HG03571 (cell line): ENCODE data around the gene PDLIM7.
"Not testable (repeated sequence)": the region's sequence is repeated elsewhere in the genome, so short reads cannot be mapped to it uniquely, and the experiment has no call there.

ENCODE experiments used
- ATAC-seq: cut with Tn5 transposase; IDR thresholded peaks from one replicate; pipeline ENCODE4 v1.9.1; 2021; ENCODE audit not compliant: unreplicated experiment

PDLIM7 gene

DNA sequence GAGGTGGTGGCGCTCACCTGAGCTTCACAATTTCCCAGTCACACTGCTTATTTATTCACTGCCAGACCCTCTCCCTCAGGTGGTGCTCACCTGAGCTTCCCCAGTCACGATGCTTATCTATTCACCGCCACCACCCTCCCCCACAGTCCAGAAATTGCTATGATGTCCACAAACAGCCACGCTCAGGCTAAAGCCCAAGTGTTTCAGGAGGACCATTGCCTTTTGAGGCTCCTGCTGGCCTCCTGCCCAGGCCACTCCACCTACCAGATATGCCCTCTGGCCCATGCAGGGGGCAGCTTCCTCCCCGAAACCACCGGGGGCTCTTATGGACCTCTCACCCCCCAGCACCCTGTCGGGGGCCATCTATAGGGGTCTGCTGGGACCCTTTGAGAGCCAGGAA lies 4.6 kb downstream of the PDLIM7 start:
- ATAC-seq = no peak

DNA sequence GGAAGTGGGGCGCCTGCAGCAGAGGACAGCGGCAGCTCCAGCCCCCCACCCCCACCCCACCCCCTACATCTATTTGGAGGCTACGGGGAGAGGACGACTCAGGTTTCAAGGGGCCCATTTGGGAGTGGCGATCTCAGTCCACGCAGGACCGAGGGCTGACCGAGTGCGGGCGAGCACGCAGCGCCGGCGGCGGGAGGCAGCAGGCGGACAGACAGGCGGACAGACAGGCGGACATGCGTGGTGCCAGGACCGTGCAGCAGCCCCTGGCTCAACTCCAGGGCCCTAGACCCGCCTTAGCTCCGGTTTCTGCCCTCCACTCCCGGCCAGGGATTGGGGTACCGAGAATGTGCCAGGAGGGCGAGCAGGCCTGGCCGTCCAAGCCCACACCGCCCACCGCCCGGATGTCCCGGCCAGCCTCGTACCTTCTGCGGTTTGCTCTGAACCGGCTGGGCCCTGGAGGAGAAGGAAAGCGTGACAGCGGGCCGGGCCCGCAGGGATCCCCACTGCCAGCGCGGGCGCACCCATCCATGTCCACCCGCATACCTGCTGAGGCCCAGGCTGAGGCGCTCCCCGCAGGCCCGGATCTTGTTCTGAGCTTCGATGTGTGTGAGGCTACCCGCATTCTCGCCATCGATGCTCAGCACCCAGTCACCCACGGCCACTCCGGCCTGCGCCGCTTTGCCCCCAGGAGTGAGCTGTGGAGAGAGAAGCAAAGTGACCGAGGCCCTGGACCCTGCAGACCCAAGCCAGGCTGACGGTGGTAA lies 5.2 kb downstream of the PDLIM7 start:
- ATAC-seq = no peak

- no peak for ATAC-seq
Observed at GRCh38 chr5:177491429-177491945, 5.9 kb downstream of the PDLIM7 start.

- ATAC-seq = no peak
Observed at GRCh38 chr5:177490992-177491391, 6.4 kb downstream of the PDLIM7 start.

DNA sequence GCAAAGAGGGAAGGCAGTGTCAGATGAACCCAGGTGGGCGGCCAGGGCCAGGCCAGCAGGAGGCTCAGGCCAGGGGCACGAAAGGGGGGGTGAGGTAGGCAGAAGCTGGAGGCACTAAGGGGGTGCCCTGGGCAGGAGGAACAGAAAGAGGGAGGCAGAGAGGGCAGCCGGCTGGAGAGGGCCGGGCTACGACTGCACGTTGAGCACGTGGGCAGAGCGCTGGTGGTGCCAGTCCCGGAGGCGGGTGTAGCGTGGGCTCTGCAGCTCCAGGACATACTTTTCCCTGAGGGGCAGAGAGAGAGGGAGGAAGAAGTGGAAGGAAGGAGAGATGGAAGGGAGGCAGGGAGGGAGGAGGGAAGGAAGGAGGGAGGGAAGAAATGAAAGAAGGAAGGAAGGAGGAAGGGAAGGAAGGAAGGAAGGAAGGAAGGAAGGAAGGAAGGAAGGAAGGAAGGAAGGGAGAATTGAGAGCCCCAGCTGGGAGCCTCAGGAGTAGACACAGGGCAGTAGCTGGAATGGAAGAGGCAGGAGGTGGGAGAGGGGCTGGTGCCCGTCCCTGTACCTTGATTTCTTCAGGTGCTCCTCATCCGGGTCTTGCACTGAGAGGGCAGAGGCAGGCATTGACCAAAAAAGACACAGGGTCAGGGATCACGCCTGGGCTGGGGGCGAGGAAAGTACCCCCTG lies 7.0 kb downstream of the PDLIM7 start:
- no peak for ATAC-seq

DNA sequence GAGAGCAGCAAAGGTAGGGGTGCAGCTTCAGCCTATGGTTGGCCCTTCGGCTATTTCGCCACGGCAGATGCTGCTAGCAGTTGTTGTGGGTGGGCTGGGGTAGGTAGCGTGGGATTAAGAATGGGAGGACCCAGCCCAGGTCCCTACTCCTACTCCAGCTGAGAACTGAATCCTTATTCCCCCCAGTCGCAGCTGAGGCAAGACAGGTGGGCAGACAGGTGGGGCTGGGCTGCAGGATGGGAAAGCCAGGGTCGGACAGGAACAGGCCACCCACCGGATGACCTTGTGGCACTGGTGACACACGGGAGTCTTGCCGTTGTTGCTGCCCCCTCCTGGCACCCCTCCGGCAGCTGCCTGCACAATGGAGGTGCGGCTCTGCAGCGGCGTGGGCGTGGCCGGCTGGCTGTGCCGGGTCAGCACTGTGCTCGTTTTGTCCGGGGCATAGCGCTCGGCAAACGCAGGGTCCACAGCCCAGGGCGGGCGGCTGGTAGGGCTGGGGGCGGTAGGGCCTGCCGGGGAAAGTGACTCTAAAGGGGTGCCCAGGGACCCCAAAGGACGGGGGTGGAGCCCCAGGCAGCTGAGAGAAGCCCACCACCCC lies 8.2 kb downstream of the PDLIM7 start:
- ATAC-seq = no peak

GRCh38 chr5:177487975-177488374 lies 9.4 kb downstream of the PDLIM7 start:
- ATAC-seq = no peak

DNA sequence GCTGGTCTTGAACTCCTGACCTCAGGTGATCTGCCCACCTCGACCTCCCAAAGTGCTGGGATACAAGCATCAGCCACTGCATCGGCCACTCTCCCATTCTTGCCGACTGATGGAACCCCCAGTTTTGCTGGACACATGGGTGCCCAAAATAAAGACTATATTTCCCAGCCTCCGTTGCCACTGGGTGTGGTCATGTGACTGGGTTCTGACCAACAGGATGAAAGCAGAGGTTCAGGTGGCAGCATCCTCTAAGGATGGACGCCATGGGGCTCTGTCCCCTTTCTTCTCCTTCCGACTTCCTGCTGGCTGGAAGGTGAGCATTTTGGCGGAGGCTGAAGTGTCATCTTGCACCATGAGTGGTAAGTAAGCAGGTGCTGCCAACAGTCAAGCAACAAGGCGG lies 10.3 kb downstream of the PDLIM7 start:
- no peak for ATAC-seq

- ATAC-seq = no peak
Observed at GRCh38 chr5:177486256-177486655, 11.1 kb downstream of the PDLIM7 start.

GRCh38 chr5:177485753-177486152 lies 11.7 kb downstream of the PDLIM7 start:
- not testable (repeated sequence) for ATAC-seq

DNA sequence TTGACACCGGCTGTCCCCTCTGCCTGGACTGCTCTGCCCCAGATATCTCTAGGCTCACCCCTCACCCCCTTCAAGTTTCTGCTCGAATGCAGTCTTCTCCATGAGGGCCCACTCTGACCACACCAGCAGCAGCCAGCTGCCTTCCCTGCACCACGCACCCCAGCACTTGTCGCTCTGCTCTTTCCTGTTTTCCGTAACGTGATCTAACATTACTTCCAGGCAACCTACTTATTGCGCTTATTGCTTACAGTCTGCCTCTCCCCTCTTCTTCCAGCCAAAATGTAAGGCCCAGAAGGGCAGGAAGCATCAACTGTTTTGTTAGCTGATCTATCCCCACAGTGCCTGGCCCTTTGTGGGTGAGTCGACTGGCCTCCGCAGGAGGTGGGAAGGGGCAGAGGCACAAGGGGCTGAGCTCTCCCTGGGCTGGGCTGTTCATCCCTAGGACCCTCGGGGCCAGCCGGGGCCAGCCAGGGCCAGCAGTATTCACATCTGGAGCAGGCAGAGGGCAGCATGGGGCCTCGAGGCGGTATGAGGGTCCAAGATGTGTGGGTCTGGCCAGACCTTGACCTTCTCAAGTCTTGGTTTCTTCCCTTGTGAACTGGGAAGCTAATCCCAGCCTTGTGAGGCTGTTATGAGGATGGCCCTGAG lies 12.4 kb downstream of the PDLIM7 start:
- ATAC-seq = no peak

DNA sequence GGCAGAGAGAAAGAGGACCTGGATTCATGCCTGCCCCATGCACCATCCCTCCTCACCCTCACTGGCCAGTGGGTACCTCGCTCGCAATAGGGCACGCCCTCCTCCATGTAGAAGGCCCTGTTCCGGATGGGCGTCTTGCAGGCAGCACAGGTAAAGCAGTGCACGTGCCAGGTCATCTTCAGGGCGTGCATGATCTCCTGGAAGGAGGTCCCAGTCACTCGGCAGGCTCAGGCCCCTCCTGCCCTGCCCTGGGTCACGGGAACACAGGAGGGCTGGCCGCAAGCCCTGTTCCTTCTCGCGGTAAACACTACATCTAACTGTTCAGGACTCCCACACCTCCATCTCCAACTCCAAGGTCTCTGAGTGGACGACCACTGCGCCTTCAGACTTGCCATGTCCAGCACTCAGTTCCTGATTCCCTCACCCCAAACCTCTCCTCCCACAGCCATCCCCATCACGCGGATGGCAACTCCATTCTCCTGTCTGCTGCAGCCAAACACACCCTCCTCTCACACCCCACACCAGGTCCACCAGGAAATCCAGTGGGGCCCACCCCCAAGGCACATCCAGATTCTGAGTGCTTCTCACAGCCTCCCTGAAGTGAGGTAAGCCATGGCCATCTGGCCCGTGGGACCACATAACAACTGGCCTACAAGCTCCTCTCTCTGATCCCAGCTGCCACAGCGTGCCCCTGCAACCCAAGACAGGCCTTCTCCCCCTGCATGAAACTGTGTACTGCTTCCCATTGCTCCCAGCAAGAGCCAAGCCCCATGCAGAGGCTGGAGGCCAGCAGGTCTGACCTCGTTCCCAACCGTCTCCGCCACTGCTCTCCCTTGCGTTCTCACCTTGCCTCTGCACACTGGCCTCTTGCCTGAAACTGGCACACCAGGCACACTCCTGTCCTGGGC lies 13.2 kb downstream of the PDLIM7 start:
- no peak for ATAC-seq

DNA sequence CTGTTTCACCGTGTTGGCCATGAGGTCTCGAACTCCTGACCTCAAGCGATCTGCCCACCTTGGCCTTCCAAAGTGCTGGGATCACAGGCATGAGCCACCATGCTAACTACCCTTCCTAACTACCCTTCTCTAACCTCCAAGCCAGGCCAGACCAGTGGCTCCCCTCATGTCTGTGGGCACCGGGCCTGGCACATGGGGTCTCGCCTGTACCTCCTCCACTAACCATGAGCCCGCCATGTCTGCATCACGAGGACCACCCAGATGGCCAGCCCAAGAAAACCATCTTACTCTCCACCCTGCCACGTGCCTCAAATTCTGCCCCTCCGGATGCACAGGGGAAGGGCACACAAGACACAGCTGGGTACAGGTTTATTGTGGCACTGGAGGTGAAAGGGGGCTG lies 14.4 kb downstream of the PDLIM7 start:
- ATAC-seq = no peak

DNA sequence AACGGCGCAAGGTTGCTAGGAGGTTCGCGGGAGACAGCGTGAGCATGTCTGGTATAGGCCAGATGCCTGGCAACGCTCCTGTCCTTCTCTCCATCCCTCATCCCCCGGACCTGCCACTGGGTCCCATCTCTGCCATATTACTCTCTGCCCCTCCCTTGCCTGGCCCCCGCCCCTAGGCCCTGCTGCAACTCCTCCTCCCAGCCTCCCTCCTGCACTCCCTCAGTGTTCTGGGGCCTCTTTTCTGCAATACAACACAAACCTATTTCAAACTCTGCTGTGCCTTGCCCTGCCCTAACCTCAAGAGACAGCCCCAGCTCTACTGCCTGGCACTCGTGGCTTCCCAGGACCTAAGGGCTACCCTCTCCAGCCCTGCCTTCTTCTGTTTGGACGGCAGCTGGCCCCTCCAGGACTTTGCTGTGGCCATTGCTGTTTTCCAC lies 15.0 kb downstream of the PDLIM7 start:
- ATAC-seq = no peak

DNA sequence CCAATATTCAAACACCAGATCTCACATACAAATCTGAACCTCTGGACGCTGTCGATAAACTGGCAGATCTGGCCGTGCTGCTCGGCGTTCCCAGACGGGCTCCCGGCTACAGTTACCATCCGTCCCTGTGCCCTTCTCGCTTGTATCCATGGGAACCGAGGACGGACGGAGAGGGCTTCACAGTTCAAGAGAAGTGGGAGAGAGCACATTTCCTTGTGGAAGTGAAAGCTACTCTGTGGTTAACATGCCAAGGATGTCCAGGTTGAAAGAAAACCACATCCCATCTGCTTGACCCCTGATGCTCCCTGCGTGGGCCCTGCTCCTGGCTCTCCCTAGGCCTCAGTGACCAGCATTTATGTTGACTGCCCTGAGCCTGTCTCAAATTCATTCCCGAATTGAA lies 17.6 kb downstream of the PDLIM7 start:
- ATAC-seq = no peak

GRCh38 chr5:177478711-177479646 lies 18.4 kb downstream of the PDLIM7 start:
- no peak for ATAC-seq

- ATAC-seq = no peak
Observed at GRCh38 chr5:177477701-177478477, 19.5 kb downstream of the PDLIM7 start.

- ATAC-seq = no peak
Observed at GRCh38 chr5:177476531-177477233, 20.7 kb downstream of the PDLIM7 start.
